GM19328 (cell line): ENCODE measurements around the gene MMP20.

Source experiments
- ATAC-seq: cut with Tn5 transposase; IDR thresholded peaks from one replicate; pipeline ENCODE4 v1.9.1; 2021; ENCODE audit warnings: mild to moderate bottlenecking, moderate library complexity; ENCODE audit not compliant: unreplicated experiment

Gene MMP20

GRCh38 chr11:102623128-102623527 is 2.0 kb downstream of the MMP20 start:
- ATAC-seq: no peak

- no peak for ATAC-seq
These were observed 2.9 kb downstream of the MMP20 start for GRCh38 chr11:102622258-102622657.

DNA sequence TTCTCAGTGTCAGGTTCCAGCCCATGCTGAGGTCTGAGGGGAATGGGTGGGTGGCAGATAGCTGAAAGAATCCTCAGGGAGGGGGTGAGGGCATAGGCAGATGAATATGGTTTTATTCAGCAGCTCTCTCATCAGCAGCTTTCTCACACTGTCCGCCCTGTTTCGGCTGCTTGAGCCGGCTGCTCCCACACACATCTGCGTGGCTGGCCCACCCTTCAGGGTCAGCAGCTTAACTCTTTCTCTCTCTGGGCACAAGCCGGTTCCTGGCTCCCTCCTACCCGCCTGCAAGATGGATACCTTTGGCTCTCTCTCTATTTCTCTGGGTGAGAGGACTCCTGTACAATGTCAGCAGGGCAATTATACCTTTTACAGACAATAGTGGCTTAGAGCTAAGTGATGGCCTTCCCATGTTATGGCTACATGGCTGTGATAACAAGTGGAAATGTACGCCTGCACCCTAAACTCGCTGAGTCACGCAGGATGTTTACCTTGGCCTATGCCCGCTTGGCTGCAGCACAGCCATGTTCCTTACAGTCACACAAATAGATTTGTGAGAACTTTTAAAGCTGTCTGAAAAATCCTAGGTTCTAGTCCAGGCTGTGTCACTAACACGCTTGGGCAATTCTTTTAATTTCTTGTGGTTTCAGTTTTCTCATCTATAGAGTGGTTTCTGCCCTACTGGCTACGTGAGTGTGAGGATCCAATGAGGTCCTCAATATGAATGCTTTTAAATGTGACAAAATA is 4.1 kb downstream of the MMP20 start:
- no peak for ATAC-seq

- ATAC-seq: no peak
These were observed 5.0 kb downstream of the MMP20 start for GRCh38 chr11:102620179-102620578.

- ATAC-seq: no peak
These were observed 7.6 kb downstream of the MMP20 start for GRCh38 chr11:102617466-102618008.

DNA sequence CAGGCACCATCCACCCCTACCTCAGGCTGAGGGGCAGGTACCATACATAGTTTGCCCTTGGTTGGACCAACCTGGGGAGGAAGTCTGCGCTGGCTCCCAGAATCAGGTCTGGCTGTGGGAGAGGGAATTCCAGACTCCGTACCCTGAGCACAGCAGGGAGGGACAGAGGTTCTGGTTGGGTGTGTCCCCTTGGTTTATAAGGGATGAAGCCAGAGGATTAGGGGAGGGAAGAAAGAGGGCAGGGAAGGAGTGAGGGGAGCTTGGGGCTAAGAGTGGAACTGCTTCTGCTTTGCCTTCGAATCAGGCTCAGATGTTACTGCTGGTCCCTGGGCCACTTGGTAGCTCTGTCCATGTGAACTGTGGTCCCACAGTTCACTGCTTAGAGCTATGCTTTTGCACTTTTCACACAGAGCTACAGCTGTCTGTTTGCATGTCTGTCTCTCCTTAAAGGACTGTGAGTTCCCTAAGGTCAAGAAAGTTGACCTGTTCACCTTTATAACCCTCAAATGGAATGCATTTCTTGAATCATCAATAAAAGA is 9.2 kb downstream of the MMP20 start:
- no peak for ATAC-seq

DNA sequence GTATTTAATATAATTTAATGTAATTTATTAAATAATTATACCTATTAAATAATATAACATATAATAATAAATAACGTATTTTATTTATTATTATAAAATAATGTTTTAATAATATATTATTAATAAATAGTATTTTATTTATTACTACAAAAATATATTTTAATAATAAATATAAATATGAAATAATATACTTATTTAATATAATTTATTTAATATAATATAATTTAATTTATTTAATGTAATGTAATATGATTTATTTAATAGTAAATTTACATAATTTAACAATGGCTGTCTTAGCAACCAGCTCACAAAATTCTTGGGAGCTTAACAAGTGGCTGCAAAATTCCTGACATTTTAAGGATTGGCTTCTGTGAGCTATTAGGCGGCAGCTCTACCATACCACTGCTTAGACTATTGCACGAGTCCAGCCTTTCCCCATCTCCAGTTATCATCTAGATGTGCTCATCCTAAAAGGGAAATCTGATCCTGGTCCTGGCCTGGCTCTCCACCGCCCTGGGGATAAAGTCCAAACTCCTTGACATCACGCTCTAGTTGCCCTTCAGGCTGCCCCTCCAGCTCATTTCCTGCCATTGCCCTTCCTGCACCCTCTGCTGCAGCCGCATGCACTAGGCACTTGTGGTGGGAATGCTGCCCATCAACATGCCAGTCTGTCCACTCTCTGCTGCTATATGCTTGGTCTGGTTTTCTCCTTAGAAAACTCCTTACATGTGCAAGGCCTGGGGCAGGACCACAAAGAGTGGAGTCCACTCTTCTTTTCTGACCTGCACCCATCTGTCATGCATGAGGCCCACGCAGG is 9.8 kb downstream of the MMP20 start:
- no peak for ATAC-seq

DNA sequence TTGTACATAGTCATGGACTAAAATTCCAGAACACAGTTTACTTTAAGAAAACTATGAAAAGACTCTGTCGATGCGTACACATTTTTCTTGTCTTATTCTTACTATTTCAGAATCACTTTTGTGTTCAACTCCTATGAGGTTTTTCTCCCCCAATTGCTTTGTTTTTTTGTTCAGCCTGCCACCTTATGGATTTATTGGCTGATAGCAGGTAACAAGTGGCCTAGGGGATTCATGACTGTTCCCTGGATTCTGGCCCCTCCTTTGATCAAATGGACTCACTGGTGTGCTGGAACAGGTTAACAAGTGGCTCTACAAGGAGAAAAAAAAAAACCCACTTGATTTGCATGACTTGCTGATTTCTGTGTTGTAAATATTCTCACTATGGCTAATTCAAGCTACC is 10.6 kb downstream of the MMP20 start:
- no peak for ATAC-seq

DNA sequence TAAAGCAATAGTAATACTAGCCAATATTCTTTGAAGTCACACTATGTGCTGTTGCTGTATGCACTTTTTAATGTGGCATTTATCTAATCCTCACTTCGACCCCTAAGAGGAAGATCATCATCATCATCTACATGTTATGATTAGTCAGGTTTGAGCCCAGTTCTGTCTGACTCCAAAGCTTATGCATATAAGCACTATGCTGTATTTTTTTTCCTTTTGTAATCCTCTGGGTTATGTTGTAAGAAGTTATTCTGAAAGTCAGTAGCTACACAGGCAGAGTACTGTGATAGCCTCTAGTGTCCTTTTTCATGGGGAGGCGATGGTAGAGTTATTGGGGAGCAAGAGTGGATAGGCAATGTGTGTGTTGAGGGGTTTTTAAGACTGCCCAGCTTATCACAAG is 11.1 kb downstream of the MMP20 start:
- ATAC-seq: no peak

DNA sequence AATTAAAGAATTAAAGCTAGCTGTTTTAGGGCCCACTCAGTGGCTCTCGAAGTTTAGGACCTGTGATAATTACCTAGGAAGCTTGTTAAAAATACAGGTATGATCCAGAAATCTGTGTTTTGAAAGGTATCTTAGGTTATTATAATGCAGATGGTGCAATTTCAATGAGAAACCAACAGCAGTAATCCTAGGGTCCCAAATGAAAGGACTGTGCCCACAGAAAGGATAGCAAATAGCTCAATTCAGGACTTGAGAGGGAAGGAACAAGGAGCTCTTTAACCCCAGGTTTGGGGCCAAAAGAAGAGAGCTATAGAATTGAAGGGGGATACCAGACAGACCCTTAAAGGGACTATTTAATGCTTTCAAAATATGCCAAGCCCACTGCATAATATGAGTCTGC is 11.7 kb downstream of the MMP20 start:
- ATAC-seq: no peak

DNA sequence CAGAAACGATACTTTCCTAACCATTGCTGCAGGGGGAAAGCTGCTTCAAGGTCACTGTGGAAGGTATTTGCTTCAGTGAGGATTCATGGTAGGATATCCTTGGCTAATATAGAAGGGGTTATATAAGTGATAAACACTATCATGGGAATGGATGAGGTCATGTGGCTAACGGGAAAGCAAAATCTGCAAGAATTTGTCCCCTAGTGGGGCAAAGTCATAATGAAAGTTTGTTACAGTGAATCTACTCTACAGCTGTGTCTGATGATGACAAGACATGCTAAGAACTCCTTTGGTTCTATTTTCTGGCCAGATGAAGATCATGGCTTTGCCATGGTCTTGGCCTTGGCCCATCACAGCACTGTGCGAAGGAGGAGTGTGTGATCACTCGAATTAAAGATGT is 13.8 kb downstream of the MMP20 start:
- ATAC-seq: no peak

DNA sequence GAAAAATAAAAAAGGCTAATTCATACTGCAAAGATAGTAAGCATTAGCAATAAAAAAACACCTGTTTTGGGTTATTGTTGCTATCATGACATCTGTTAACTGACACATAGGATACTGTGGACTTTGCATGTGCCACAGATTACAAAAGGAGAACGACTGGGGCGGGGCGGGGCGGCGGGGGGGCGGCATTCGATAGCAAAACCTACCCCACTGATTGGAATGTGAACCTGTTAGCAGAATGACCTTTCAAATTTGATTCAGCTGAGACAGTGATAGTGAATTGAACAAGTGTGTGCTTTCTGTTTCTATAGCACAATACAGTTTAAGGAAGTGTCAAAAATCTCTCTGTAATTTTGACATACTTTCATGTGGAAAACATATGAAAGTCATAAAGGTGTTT is 14.9 kb downstream of the MMP20 start:
- ATAC-seq: no peak

GRCh38 chr11:102608699-102609098 is 16.4 kb downstream of the MMP20 start:
- ATAC-seq: no peak

- ATAC-seq: no peak
These were observed 20.3 kb downstream of the MMP20 start for GRCh38 chr11:102604875-102605274.

GRCh38 chr11:102604011-102604410 is 21.1 kb downstream of the MMP20 start:
- ATAC-seq: no peak

GRCh38 chr11:102603576-102603975 is 21.6 kb downstream of the MMP20 start:
- ATAC-seq: no peak

- ATAC-seq: no peak
These were observed 22.0 kb downstream of the MMP20 start for GRCh38 chr11:102603091-102603490.

- ATAC-seq: no peak
These were observed 24.5 kb downstream of the MMP20 start for GRCh38 chr11:102600666-102601065.

DNA sequence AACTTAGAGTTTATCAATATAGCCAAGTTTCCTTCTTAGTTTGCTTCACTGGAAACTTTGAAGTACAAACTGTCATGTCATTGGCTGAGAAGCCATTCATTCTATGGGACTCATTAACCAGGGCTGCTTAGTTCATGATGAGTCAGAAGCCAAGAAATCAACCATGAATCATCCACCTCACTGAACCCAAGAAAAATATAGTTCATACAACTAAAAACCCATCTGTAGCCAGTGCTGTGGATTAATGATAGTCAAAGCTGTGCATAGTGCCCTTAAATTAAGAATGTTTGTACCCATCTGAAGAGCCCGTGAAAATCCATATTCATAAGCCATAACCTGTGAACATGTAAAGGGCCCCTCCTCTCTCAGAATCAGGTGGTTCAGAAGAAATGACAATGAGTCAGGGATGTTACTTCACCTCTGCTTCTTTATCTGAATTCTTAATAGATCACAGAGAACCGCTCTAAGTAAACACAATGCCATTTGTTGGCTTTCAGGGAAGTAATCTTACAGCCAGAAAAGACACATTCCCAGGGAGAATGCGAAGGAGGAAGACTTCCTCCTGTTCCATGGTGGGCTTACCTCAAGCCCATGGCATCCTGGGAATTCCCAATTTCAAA is 25.4 kb downstream of the MMP20 start:
- peak; percentile 80 for ATAC-seq

DNA sequence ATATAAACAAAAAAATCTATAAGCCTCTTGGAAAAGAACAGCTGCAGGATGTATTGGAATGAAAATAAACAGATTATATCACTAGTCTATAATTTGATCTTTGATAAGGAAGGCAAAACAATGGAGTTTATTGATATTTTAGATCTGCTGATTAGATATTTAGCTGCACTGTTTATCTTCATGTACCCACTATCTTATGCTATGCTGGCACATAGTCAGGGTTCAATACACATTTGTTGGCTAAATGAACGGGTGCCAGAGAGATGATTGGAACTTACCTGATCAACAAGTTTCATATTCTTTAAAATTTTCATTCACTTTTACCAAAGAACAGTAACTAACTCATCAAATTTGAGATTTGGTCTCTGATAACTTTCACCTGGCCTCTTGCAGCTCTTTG is 26.9 kb downstream of the MMP20 start:
- ATAC-seq: no peak

GRCh38 chr11:102596578-102596977 is 28.6 kb downstream of the MMP20 start:
- no peak for ATAC-seq
